HCT116 (cell line): ENCODE data around the gene PDE4DIP.
"Not testable (repeated sequence)": the region's sequence is repeated elsewhere in the genome, so short reads cannot be mapped to it uniquely, and the experiment has no call there.

Experiments used
- CTCF ChIP-seq, 3 experiments: fragments of 200-600 bp in 1 of 3; sonication (generic) in 1 of 3; IDR thresholded peaks in 2 of 3; conservative IDR thresholded peaks in 1 of 3; 2 replicates each; pipeline ENCODE4 v1.5.1; 2012 to 2017; ENCODE audit warnings: low read depth in 2 of 3, low read length in 2 of 3, antibody characterized with exemption in 1 of 3, borderline replicate concordance in 1 of 3, control low read depth in 1 of 3, mild to moderate bottlenecking in 1 of 3, mixed read lengths in 1 of 3, mixed run types in 1 of 3, moderate library complexity in 1 of 3; ENCODE audit not compliant: insufficient read depth in 1 of 3
- EZH2 ChIP-seq: fragments of 200-600 bp; sonication (generic); IDR thresholded peaks from 2 replicates; pipeline ENCODE4 v1.6.1; 2017; ENCODE audit warnings: antibody characterized with exemption, mixed run types
- REST ChIP-seq: IDR thresholded peaks from 2 replicates; pipeline ENCODE4 v1.6.1; 2012; ENCODE audit warnings: low read depth

DNA sequence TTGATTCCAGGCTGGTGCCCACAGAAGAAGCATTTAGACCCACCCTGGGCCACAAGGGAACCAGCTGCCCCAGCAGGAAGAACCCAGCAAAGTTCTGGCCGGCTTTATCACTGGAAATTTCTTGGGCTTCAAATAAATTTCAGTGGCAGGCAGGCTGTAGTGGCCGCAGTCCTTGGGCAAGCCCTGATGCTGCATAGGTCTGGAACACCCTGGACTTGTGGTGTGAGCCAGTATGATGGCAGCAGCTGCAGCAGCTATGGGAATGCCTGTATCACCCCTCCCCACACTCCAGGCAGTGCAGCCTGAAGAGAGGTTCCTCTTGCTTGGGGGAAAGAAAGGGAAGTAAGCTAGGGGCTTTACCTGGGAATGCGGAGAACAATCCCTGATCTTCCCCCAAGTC, 189.7 kb downstream of the PDE4DIP start:
- not testable (repeated sequence) for TF ChIP-seq REST; CTCF (IDR thresholded peaks at IDR 0.05 in 2 of 3, conservative IDR thresholded peaks at IDR 0.05 in 1 of 3; ENCODE audit: borderline replicate concordance in 1 of 3, insufficient read depth in 1 of 3, low read depth in 2 of 3, low read length in 2 of 3); EZH2
